SK-N-SH (cell line): ENCODE data around the gene CC2D2A. TPM values are rescaled to one million over a fixed set of nuclear protein-coding genes. Genes with fewer than 3 reads are reported as not detected.

Experiments
- CTCF ChIA-PET: fragments of 300-600, 350-600 bp; formaldehyde crosslinking; extraction: SDS; loops from one replicate; lab custom pipeline; 2021; lab: Yijun Ruan, JAX
- POLR2A ChIA-PET: fragments of 350-600 bp; sonication (Branson Sonifier 250); formaldehyde crosslinking; extraction: SDS; loops from one replicate; lab custom pipeline; 2020; ENCODE audit warnings: antibody characterized with exemption, inconsistent platforms; lab: Yijun Ruan, JAX
- DNase-seq: peaks from one replicate; pipeline ENCODE4 v3.0.0; 2012
- H2AFZ ChIP-seq: fragments of 200-600 bp; sonication (generic); 2 replicates; pipeline ENCODE4 v1.8.1; 2016; ENCODE audit warnings: antibody characterized with exemption, mild to moderate bottlenecking, low read depth
- H3F3A ChIP-seq: fragments of 200-600 bp; sonication (generic); replicated peaks from 2 replicates; pipeline ENCODE3; 2016; ENCODE audit warnings: antibody characterized with exemption, mild to moderate bottlenecking; ENCODE audit not compliant: insufficient read depth
- H3K27ac ChIP-seq, 2 experiments: fragments of 200-500 bp in 1 of 2; fragments of 200-600 bp in 1 of 2; sonication (Bioruptor generic) in 1 of 2; sonication (generic), shearing (Covaris generic) in 1 of 2; 2 replicates each; pipeline versions ENCODE4 v1.5.1 to v1.6.1; 2014 to 2016; ENCODE audit warnings: low read depth in 2 of 2, inconsistent platforms in 1 of 2, low read length in 1 of 2, mild to moderate bottlenecking in 1 of 2, mixed read lengths in 1 of 2
- H3K27me3 ChIP-seq: fragments of 200-600 bp; sonication (generic), shearing (Covaris generic); 2 replicates; pipeline ENCODE4 v1.6.1; 2016; ENCODE audit warnings: mixed run types; ENCODE audit not compliant: insufficient read depth
- H3K36me3 ChIP-seq, 2 experiments: fragments of 200-500 bp in 1 of 2; fragments of 200-600 bp in 1 of 2; sonication (Bioruptor generic) in 1 of 2; sonication (generic) in 1 of 2; replicated peaks in 1 of 2; 2 replicates each; pipeline versions ENCODE3 to v1.5.1; 2014 to 2016; ENCODE audit warnings: low read length in 1 of 2, mild to moderate bottlenecking in 1 of 2; ENCODE audit not compliant: insufficient read depth in 2 of 2, control insufficient read depth in 1 of 2
- H3K4me1 ChIP-seq, 2 experiments: fragments of 200-500 bp in 1 of 2; fragments of 200-600 bp in 1 of 2; sonication (Bioruptor generic) in 1 of 2; sonication (generic), shearing (Covaris generic) in 1 of 2; 2 replicates each; pipeline versions ENCODE4 v1.5.1 to v1.6.1; 2014 to 2016; ENCODE audit warnings: low read depth in 1 of 2, low read length in 1 of 2, mixed run types in 1 of 2; ENCODE audit not compliant: insufficient read depth in 2 of 2, control insufficient read depth in 1 of 2
- H3K4me2 ChIP-seq: fragments of 200-600 bp; sonication (generic), shearing (Covaris generic); 2 replicates; pipeline ENCODE4 v1.6.1; 2017; ENCODE audit warnings: mixed run types
- H3K4me3 ChIP-seq, 2 experiments: fragments of 200-500 bp in 1 of 2; fragments of 200-600 bp in 1 of 2; sonication (Bioruptor generic) in 1 of 2; sonication (generic), shearing (Covaris generic) in 1 of 2; 2 replicates each; pipeline versions ENCODE4 v1.5.1 to v1.8.1; 2014 to 2016; ENCODE audit warnings: low read depth in 2 of 2, inconsistent platforms in 1 of 2, low read length in 1 of 2, mild to moderate bottlenecking in 1 of 2, mixed read lengths in 1 of 2, moderate library complexity in 1 of 2
- H3K79me2 ChIP-seq: fragments of 200-600 bp; sonication (generic); 2 replicates; pipeline ENCODE4 v1.8.1; 2017; ENCODE audit warnings: mild to moderate bottlenecking; ENCODE audit not compliant: insufficient read depth
- H3K9ac ChIP-seq: fragments of 200-600 bp; sonication (generic); 2 replicates; pipeline ENCODE4 v1.6.1; 2017; ENCODE audit warnings: mixed run types
- H3K9me2 ChIP-seq: fragments of 200-600 bp; sonication (generic); 2 replicates; pipeline ENCODE4 v1.6.1; 2017; ENCODE audit warnings: mixed run types
- H3K9me3 ChIP-seq: fragments of 200-600 bp; sonication (generic); 2 replicates; pipeline ENCODE4 v1.6.1; 2017; ENCODE audit warnings: mixed run types, mild to moderate bottlenecking, moderate library complexity
- H4K20me1 ChIP-seq: fragments of 200-600 bp; sonication (generic); 2 replicates; pipeline ENCODE4 v1.6.1; 2017; ENCODE audit warnings: mild to moderate bottlenecking, mixed run types; ENCODE audit not compliant: insufficient read depth
- ELF1 ChIP-seq: IDR thresholded peaks from 2 replicates; pipeline ENCODE4 v1.4.0; 2012
- FOXJ3 ChIP-seq: sonication (generic); formaldehyde crosslinking; IDR thresholded peaks from 2 replicates; pipeline ENCODE4 v1.5.1; 2020; ENCODE audit warnings: mild to moderate bottlenecking, missing genetic modification reagents
- FOXM1 ChIP-seq: IDR thresholded peaks from 2 replicates; pipeline ENCODE4 v1.4.0; 2012; ENCODE audit warnings: low read depth, mild to moderate bottlenecking
- GABPA ChIP-seq: IDR thresholded peaks from 2 replicates; pipeline ENCODE4 v1.4.0; 2012; ENCODE audit warnings: low read depth, mild to moderate bottlenecking
- GATA2 ChIP-seq: sonication (generic); formaldehyde crosslinking; IDR thresholded peaks from 2 replicates; pipeline ENCODE4 v1.5.0; 2020; ENCODE audit warnings: mild to moderate bottlenecking, missing genetic modification reagents
- MEF2A ChIP-seq: IDR thresholded peaks from 2 replicates; pipeline ENCODE4 v1.4.0; 2012; ENCODE audit warnings: low read depth, borderline replicate concordance
- POLR2AphosphoS5 ChIP-seq: IDR thresholded peaks from 2 replicates; pipeline ENCODE4 v1.6.1; 2012; ENCODE audit warnings: low read depth, low read length
- RFX5 ChIP-seq: IDR thresholded peaks from 2 replicates; pipeline ENCODE4 v1.6.1; 2012; ENCODE audit warnings: mild to moderate bottlenecking, improper control_type of control experiment, low read length
- RXRA ChIP-seq: IDR thresholded peaks from 2 replicates; pipeline ENCODE4 v1.4.0; 2012; ENCODE audit warnings: low read depth, mild to moderate bottlenecking, borderline replicate concordance
- SMC3 ChIP-seq: IDR thresholded peaks from 2 replicates; pipeline ENCODE4 v1.6.1; 2012; ENCODE audit warnings: low read depth, low read length, improper control_type of control experiment
- TAF1 ChIP-seq: IDR thresholded peaks from 2 replicates; pipeline ENCODE4 v1.6.1; 2012; ENCODE audit warnings: low read depth, mild to moderate bottlenecking, low read length, moderate library complexity, borderline replicate concordance
- YY1 ChIP-seq: IDR thresholded peaks from 2 replicates; pipeline ENCODE4 v1.4.0; 2012; ENCODE audit warnings: low read depth, mild to moderate bottlenecking
- WGBS: methylation state at CpG from one replicate; pipeline ENCODE4 v1.1.6; 2017; ENCODE audit warnings: low lambda C conversion rate; 5-methylcytosine and 5-hydroxymethylcytosine counted together
- polyA plus RNA-seq, 3 experiments: library from polyadenylated mRNA; depleted of rRNA; stranded (reverse); fragments of >200 nt; gene quantifications; 2 replicates each; pipeline ENCODE4 v1.2.3, GENCODE V29; 2012
- TF ChIP-seq, protein P1 (sequence below): IDR thresholded peaks from 2 replicates; pipeline ENCODE4 v1.4.0; 2012; ENCODE audit warnings: low read depth
- TF ChIP-seq, protein P2 (sequence below): IDR thresholded peaks from 2 replicates; pipeline ENCODE4 v1.4.0; 2012; ENCODE audit warnings: low read depth, borderline replicate concordance

Gene CC2D2A
- polyA plus RNA-seq, 1 of the 3 experiments (the other 2 are of a cell fraction), result 17.8 TPM

DNA sequence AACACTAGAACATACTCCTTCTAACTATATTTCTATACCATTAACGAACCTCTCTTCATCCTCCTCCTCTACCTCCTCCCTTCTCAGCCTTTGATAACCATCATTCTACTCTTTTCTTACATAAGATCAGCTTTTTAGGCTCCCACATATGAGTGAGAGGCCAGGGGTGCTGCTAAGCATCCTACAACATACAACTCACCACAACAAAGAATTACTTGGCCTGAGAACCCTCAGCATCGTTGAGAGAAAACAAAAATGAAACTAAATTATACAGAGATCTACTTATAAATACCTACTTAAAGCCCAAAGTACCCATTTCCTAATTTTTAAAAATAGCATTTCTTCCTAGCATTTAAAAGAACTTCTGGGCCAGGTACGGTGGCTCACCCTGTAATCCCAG, 77.7 kb downstream of the CC2D2A start:
- Histone ChIP-seq H3K4me1 (no peaks in the 10 kb centered on the region; a peak in 1 of 4 replicates), H3K27me3 (no peaks in the 10 kb centered on the region), H3K9ac (no peak overlapping the region), H3F3A (no peaks in the 10 kb centered on the region), H3K36me3 (peaks cover 6 to 12% of the 10 kb centered on the region in 2 experiments), H3K4me3 (no peak overlapping the region), H3K79me2 (no peaks in the 10 kb centered on the region)
- POLR2A ChIA-PET, result no interaction called here
- DNase-seq, result no peak
- TF ChIP-seq YY1 (no peak), POLR2AphosphoS5 (no peak), MEF2A (no peak), RFX5 (no peak), FOXJ3 (CRISPR knock-in tag) (no peak), ELF1 (no peak), FOXM1 (no peak)
- TF ChIP-seq, protein P1, sequence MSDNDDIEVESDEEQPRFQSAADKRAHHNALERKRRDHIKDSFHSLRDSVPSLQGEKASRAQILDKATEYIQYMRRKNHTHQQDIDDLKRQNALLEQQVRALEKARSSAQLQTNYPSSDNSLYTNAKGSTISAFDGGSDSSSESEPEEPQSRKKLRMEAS, result no peak
- TF ChIP-seq, all 33 proteins: peak for 0
- H3K27ac ChIP-seq, result no peak overlapping the region
- WGBS, result 88% methylated on average over 3 of the region's 3 CpGs
- CTCF ChIA-PET, result no interaction called here
- H3K9me3 ChIP-seq, result no peaks in the 10 kb centered on the region
- no peaks in the 10 kb centered on the region for H4K20me1 ChIP-seq
- no peaks in the 10 kb centered on the region for H3K9me2 ChIP-seq
- H2AFZ ChIP-seq, result no peak overlapping the region
- no peak overlapping the region for H3K4me2 ChIP-seq

DNA sequence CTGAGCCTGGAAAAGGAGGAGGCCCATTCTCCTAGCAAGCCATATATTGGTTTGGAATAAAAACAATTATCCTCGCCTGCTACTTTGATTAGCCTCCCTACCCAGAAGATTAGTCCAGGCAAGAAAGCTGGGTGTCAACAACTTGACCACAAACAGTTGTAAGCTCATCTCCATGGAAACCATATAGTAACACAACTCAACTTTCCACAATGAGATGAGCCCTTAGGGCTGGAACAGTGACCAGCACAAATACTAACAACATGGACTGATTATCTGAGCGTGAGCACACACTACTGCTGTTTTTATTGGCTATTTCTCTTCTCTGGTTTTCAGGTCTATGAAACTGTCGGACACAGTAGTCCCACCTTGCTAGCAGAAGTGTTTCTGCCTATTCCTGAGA, 80.8 kb downstream of the CC2D2A start:
- no peak overlapping the region for H3K4me3 ChIP-seq
- no peaks in the 10 kb centered on the region for H3K9me2 ChIP-seq
- no peaks in the 10 kb centered on the region for H4K20me1 ChIP-seq
- H3K4me1 ChIP-seq, result no peaks in the 10 kb centered on the region
- H3K9ac ChIP-seq, result no peak overlapping the region
- no peaks in the 10 kb centered on the region for H3F3A ChIP-seq
- peaks cover 16 to 23% of the 10 kb centered on the region in 2 experiments for H3K36me3 ChIP-seq
- H3K79me2 ChIP-seq, result no peaks in the 10 kb centered on the region
- TF ChIP-seq RFX5 (no peak), ELF1 (no peak), SMC3 (no peak), POLR2AphosphoS5 (no peak), GATA2 (CRISPR knock-in tag) (no peak), GABPA (no peak), RXRA (no peak), TAF1 (no peak), YY1 (no peak)
- TF ChIP-seq, protein P2, sequence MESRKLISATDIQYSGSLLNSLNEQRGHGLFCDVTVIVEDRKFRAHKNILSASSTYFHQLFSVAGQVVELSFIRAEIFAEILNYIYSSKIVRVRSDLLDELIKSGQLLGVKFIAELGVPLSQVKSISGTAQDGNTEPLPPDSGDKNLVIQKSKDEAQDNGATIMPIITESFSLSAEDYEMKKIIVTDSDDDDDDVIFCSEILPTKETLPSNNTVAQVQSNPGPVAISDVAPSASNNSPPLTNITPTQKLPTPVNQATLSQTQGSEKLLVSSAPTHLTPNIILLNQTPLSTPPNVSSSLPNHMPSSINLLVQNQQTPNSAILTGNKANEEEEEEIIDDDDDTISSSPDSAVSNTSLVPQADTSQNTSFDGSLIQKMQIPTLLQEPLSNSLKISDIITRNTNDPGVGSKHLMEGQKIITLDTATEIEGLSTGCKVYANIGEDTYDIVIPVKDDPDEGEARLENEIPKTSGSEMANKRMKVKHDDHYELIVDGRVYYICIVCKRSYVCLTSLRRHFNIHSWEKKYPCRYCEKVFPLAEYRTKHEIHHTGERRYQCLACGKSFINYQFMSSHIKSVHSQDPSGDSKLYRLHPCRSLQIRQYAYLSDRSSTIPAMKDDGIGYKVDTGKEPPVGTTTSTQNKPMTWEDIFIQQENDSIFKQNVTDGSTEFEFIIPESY, result no peak
- no peak overlapping the region for H3K27ac ChIP-seq
- no peak for DNase-seq
- POLR2A ChIA-PET, result no interaction called here
- H2AFZ ChIP-seq, result no peak overlapping the region
- 95% methylated on average over 3 of the region's 3 CpGs for WGBS
- H3K4me2 ChIP-seq, result no peak overlapping the region
- CTCF ChIA-PET, result no interaction called here
- no peaks in the 10 kb centered on the region for H3K9me3 ChIP-seq
- H3K27me3 ChIP-seq, result no peaks in the 10 kb centered on the region
